GM21515 (cell line): ENCODE data around the gene RADIL.
"Not testable (repeated sequence)": the region's sequence is repeated elsewhere in the genome, so short reads cannot be mapped to it uniquely, and the experiment has no call there.

Experiments
- ATAC-seq: cut with Tn5 transposase; IDR thresholded peaks from one replicate; pipeline ENCODE4 v1.9.1; 2021; ENCODE audit not compliant: unreplicated experiment

Gene RADIL

GRCh38 chr7:4809666-4810065, 73.8 kb downstream of the RADIL start:
- no peak for ATAC-seq

GRCh38 chr7:4809091-4809591, 74.4 kb downstream of the RADIL start:
- no peak for ATAC-seq

- no peak for ATAC-seq
These were observed 75.0 kb downstream of the RADIL start for GRCh38 chr7:4808565-4808964.

GRCh38 chr7:4808026-4808425, 75.5 kb downstream of the RADIL start:
- ATAC-seq, result no peak

GRCh38 chr7:4807598-4808016, 75.9 kb downstream of the RADIL start:
- ATAC-seq, result no peak

GRCh38 chr7:4806983-4807597, 76.4 kb downstream of the RADIL start:
- no peak for ATAC-seq

GRCh38 chr7:4805984-4806300, 77.6 kb downstream of the RADIL start:
- ATAC-seq, result no peak

GRCh38 chr7:4805110-4805983, 78.2 kb downstream of the RADIL start:
- no peak for ATAC-seq

GRCh38 chr7:4803397-4804241, 79.9 kb downstream of the RADIL start:
- ATAC-seq, result no peak

- not testable (repeated sequence) for ATAC-seq
These were observed 80.9 kb downstream of the RADIL start for GRCh38 chr7:4802577-4802976.

GRCh38 chr7:4801839-4802231, 81.7 kb downstream of the RADIL start:
- ATAC-seq, result no peak

GRCh38 chr7:4800926-4801838, 82.3 kb downstream of the RADIL start:
- no peak for ATAC-seq

GRCh38 chr7:4800487-4800886, 83.0 kb downstream of the RADIL start:
- ATAC-seq, result no peak

- ATAC-seq, result no peak
These were observed 83.8 kb downstream of the RADIL start for GRCh38 chr7:4799508-4800268.

GRCh38 chr7:4798706-4799235, 84.7 kb downstream of the RADIL start:
- no peak for ATAC-seq

- no peak for ATAC-seq
These were observed 85.4 kb downstream of the RADIL start for GRCh38 chr7:4797858-4798705.

- no peak for ATAC-seq
These were observed 87.1 kb downstream of the RADIL start for GRCh38 chr7:4796453-4796852.

GRCh38 chr7:4794591-4795350, 88.7 kb downstream of the RADIL start:
- ATAC-seq, result no peak
